H1 (cell line): ENCODE data around the gene SKIC8.

Experiments used
- CTCF ChIP-seq, 3 experiments: IDR thresholded peaks; 1 replicate in 2 of 3; 2 replicates in 1 of 3; pipeline versions ENCODE4 v1.5.1 to v1.6.1; 2011; ENCODE audit warnings: low read length in 3 of 3, mild to moderate bottlenecking in 3 of 3, inconsistent platforms in 2 of 3, low read depth in 1 of 3, moderate library complexity in 1 of 3; ENCODE audit not compliant: insufficient read depth in 1 of 3; ENCODE audit errors: control extremely low read depth in 1 of 3
- MAX ChIP-seq: IDR thresholded peaks from 2 replicates; pipeline ENCODE4 v1.6.1; 2012; ENCODE audit warnings: inconsistent platforms
- POLR2A ChIP-seq, 2 experiments: IDR thresholded peaks; 1 replicate in 1 of 2; 2 replicates in 1 of 2; pipeline ENCODE4 v1.6.1; 2011; ENCODE audit warnings: low read depth in 2 of 2, low read length in 2 of 2, mild to moderate bottlenecking in 2 of 2; ENCODE audit errors: control extremely low read depth in 1 of 2
- RAD21 ChIP-seq, 2 experiments: IDR thresholded peaks in 1 of 2; conservative IDR thresholded peaks in 1 of 2; 2 replicates each; pipeline ENCODE4 v1.6.1; 2011; ENCODE audit warnings: low read depth in 2 of 2, low read length in 2 of 2, improper control_type of control experiment in 1 of 2, inconsistent platforms in 1 of 2, mild to moderate bottlenecking in 1 of 2, moderate library complexity in 1 of 2
- RBBP5 ChIP-seq: IDR thresholded peaks from 2 replicates; pipeline ENCODE4 v1.7.1; 2012; ENCODE audit warnings: low read depth, mild to moderate bottlenecking, inconsistent platforms, low read length, moderate library complexity, borderline replicate concordance
- RNF2 ChIP-seq: fragments of 200-900, 300-1000 bp; sonication (generic); IDR thresholded peaks from 2 replicates; pipeline ENCODE4 v1.7.1; 2016; ENCODE audit warnings: borderline replicate concordance, low read depth, mild to moderate bottlenecking, antibody characterized with exemption, low read length; ENCODE audit not compliant: poor library complexity, severe bottlenecking; ENCODE audit errors: missing control alignments
- SP1 ChIP-seq: IDR thresholded peaks from 2 replicates; pipeline ENCODE4 v1.6.1; 2011; ENCODE audit warnings: low read depth, low read length

GRCh38 chr15:78342021-78342420 is 42.6 kb upstream of the SKIC8 start:
- TF ChIP-seq RBBP5 (no peak), MAX (no peak), POLR2A (IDR thresholded peaks at IDR 0.05; ENCODE audit: control extremely low read depth in 1 of 2, low read depth in 2 of 2, low read length in 2 of 2) (no peak), SP1 (no peak), CTCF (IDR thresholded peaks at IDR 0.05; ENCODE audit: control extremely low read depth in 1 of 3, insufficient read depth in 1 of 3, low read depth in 1 of 3, low read length in 3 of 3) (no peak), RNF2 (no peak), RAD21 (IDR thresholded peaks at IDR 0.05 in 1 of 2, conservative IDR thresholded peaks at IDR 0.05 in 1 of 2; ENCODE audit: low read depth in 2 of 2, low read length in 2 of 2) (no peak)
